Measurements from ENCODE around the gene VSTM2L.

VSTM2L gene

DNA sequence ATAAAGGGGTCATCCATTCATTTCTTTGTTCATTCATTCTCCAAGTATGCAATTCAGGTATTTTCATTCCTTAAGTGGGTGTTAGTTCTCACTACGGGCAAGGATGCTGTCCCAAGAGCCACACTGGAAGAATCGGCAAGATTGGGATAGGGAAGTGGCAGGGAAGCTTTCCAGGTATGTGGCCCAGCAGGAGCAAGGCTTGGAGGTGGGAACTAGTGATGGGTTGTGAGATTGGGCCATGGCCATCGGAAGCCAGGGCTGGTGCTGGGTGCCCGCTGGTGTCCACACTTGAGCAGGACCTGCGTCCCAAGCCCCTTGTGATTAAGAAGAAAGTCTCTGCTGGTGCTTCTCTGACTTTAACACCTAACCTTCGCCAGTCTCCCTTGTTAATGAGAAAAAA is 15.1 kb downstream of the VSTM2L start:
- no peak for DNase-seq (ENCODE audit: low read depth in 2 of 2)

DNA sequence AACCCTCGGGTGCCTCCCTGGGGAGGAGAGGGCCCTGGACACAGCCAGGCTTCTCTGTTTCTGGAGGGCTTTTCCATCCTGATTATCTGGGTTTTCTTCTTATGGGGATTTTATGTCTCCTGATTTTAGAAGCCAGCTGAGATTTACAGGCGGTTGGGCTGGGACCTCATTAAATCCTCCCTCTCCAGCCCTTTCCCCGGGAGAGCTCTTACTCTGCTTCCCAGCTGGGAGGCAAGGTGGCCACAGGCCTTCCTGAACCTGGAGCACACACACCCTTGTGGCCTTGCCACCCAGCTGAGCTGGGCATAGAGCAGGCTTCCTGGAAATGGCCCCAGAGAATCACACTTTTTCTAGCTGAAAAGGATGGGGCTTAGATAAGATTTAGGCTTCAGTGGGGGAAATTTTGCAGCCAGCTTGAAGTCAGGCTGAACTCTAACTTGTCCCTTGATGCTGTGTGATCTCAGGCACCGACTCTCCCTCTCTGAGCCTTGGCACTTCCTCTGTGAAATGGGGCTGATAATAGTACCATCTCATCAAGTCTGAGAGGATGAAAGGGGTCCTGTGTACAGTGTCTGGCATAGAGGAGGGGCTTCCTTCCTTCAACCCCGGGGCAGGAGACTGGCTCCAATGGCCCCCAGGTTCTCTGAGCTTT is 16.6 kb downstream of the VSTM2L start:
- DNase-seq (ENCODE audit: low read depth in 2 of 2) = no peak

DNA sequence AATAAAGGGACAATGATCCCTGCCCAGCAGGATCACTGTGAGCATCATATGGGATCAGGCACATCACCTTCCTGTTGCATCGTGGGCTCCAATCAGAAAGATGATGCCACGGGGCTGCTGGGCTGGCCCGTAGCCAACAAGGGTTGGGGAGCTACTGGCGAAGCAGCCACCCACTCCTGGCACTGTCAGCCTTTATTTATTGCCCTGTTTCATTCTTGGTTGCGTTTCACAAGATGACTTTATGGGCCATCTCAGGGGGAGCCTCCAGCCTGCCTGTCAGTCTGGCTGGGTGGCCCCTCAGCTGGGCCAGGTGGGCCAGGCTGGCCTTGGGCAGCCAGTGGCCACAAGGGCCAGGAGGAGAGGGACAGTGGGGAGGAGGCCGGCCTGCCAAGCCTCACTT is 17.3 kb downstream of the VSTM2L start:
- peak in 1 of 2 donors; percentile 34 for DNase-seq (ENCODE audit: low read depth in 2 of 2)

DNA sequence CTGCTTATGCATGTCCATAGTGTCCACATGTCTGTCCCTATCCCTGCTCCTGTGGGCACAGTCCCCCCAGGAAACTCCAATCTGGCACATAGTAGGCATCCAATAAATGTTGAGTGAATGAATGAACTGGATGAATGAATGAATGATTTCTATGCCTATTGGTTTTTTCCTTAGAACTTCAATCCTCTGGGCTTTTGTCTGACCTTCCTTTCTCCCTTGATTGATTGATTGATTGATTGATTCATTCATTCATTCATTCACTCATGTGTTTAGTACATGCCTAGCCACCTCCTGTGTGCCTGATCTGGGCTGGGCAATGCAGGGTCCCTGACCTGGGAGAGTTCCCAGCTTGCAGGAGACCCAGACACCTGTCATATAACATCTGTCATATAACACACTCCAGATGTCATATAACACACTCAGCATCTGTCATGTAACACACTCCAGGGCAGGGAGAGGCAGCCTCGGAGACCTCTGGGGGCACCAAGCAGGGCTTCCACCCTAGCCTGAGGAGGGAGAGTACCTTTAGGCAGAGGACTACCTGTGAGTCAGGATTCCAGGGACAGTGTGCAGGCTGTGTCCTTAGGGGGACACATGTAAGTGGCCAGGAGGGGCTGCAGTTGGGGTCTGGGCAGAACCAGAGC is 17.9 kb downstream of the VSTM2L start:
- DNase-seq (ENCODE audit: low read depth in 2 of 2) = no peak

DNA sequence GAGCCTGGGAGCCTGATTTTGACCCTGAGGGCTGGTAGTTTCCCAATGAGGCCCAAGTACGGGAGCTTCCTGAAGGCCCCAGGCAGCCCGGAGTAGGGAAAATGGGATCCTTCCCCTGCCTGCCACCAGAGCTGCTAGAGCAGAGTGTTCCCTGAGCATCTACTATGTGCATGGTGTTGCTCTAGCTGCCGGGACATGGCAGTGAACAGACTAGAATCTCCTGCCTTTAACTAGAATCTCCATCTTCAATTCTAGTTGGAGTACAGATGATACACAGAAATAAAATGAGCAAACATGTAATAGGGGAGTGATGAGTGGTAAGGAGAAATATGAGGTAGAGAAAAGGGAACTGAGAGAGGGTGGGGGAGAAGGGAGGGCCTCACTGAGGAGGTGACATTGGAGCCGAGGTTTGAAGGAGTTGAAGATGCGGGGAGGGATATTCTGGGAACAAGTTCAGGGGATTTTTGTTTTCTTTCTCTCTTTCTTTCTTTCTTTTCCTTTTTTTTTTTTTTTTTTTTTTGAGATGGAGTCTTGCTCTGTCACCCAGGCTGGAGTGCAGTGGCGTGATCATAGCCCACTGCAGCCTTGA is 18.5 kb downstream of the VSTM2L start:
- DNase-seq (ENCODE audit: low read depth in 2 of 2) = no peak

DNA sequence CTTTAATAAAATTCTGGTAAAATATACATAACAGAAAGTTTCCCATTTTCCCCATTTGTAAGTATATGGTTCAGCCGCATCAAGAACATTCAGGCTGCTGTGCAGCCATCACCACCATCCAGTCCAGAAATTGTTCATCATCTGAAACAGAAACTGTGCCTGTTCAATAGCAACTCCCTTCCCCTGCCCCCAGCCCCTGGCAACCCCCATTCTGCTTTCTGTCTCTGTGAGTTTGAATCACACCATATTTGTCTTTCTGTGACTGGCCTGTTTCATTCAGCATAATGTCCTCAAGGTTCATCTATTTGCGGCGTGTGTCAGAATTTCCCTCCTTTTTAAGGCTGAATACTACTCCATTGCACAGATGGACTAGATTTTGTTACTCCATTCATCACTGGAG is 19.1 kb downstream of the VSTM2L start:
- DNase-seq (ENCODE audit: low read depth in 2 of 2) = peak in 1 of 2 donors; percentile 61

DNA sequence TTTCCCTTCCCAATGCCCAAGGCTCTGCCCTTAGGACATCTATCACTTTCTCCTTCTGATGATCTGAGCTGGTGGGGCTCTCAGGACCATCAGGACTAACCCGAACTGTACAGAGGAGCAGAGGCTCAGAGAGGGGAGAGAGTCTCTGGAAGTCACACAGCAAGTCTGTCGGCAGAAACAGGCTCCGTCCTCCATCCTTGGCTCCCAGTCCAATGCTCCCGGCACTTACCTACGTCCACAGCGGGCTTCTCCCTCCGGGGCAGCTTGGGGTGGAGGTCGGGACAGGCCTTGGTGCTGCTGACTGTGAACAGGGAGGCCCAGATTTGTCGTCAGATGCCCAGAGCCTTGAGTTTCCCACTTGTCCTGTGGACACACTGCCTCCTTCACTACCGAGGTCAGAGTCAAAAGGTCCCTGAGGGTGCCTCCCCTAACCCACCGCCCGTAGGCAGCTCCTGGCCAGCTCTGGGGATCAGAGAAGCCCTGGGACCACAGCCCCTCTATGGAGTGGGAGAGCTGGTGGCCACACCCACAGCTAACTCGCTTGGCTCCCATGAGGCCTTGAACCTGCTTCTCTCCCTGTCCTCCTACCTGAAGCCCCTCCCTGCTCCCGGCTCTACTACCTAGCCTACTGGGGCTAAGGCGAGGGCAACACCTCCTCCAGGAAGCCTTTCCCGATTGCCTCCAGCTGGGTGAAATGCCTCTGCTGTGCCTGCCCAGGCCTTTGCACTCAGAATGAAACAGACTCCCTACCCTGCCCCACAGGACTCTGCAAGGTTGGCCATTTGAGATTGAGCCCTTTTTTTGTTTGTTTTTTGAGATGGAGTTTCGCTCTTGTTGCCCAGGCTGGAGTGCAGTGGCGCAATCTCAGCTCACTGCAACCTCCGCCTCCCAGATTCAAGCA is 22.6 kb downstream of the VSTM2L start:
- no peak for DNase-seq (ENCODE audit: low read depth in 2 of 2)

DNA sequence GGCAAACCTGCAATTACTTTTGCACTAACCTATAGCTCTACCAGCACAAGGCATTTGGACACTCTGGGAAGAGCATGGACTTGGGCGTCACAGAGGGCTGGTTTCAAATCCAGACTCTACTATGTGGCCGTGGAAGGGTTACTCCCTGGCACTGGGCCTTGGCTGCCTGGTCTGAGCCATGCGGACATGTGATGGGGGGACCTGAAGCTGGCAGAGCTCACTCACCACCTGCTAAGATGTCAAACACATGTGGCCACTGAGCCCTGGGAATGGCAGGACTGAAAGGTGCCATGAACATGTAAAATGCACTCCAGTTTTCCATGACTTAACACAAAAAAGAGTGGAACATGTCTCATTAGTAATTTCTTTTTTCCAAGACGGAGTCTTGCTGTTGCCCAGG is 23.7 kb downstream of the VSTM2L start:
- DNase-seq (ENCODE audit: low read depth in 2 of 2) = no peak

DNA sequence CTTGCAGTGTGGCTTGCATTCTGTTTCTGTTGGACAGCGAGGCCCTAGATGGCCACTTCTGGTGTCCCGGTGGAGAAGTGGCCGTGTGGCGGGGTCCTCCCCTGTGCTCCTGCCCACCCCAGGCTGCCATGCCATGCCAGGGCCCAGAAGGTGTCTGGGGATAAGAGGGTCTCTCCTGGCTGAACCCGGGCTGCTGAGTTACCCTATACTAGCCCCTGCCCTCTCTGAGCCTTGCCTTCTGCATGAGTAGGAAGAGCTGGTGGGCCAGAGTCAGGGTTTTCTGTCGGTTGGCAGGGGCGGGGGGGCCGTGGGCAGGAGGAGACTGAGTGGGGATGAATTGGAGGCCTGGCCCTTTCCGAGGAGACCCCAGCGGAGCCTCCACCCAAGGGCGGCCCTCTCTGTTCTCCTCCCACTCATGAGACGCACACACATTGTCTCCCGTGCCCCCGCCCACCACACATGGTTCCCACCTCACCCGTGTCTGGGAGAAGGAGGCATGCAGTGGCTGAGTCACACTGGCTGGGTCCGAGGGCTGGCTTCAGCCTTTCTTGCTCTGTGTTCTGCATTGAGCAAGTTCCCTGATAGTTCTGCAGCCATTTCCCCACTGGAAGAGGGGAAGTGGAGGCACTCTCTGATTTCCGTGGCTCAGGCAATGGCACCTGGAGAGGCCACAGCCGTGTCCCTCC is 24.6 kb downstream of the VSTM2L start:
- no peak for DNase-seq (ENCODE audit: low read depth in 2 of 2)

DNA sequence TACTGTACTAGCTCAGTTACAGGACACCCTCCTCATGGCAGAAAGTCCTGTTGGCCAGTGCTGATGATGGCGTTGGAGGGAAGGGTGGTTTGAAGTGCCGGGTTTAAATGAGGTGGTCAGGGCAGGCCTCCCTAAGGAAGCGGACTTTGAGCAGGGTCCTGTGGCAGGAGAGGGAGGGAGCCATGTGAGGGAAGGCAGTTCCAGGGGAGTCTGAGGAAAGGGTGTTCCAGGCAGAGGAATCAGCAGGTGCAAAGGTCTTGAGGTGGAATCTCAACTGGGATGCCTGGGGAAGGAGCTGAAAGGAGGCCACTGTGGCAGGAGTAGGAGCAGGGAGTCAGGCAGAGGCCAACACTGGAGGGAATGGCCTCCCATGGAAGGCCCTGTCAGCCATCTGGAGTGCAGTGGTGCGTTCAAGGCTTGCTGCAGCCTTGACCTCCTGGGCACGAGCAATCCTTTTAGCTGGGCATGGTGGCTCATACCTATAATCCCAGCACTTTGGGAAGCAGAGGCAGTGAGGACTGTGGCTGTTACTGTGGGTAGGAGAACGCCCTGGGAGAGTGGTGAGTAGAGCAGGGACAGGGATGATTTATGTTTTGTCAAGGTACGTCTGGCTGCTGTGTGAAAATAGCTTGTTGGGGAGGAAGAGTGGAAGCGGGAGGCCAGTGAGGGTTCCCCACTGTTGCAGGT is 26.2 kb downstream of the VSTM2L start:
- DNase-seq (ENCODE audit: low read depth in 2 of 2) = no peak

DNA sequence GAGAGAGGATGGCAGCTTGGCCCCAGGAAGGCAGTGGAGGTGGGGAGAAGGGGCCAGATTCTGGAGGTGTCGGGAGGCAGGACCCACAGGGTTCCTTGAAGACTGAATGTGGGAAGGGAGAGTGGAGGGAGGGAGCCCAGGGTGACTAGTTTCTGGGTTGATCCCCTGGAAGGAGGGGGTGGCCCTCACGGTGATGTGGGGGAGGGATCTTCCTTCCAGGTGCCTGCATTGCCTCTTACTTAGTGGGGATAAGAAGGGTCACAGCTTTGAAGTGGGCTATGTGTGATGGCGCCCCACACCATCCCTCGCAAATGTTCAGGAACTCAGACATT is 26.7 kb downstream of the VSTM2L start:
- no peak for DNase-seq (ENCODE audit: low read depth in 2 of 2)

DNA sequence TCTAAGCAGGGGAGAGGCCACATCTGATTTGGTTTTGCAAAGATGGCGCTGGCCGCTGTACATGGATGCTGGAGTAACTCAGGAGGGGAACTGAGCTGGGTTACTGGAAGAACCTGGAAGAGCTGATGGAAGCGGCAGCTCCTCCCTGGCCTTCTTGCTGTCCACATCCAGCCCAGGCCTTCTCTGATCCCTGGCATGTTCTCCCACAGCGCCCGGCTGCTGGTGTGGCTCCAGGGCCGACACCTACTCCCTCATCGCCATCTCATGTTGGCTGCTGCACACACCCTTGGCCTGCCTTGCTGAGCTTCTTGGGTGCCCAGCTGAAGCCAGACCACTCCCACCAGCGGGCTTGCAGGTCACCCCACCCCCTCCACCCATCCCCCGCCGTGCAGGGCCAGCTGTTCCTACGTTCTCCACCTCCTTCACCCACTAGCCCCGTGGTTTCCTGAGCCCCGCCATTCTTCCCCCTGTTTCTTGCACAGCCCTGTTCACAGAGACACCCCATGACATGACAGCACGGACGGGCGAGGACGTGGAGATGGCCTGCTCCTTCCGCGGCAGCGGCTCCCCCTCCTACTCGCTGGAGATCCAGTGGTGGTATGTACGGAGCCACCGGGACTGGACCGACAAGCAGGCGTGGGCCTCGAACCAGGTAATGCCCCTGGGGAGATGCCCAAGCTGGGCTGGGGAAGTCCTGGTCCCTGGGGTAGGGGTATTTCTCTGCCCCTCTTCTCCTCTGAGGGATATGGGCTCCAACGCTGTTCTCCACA is 28.4 kb downstream of the VSTM2L start:
- no peak for DNase-seq (ENCODE audit: low read depth in 2 of 2)

DNA sequence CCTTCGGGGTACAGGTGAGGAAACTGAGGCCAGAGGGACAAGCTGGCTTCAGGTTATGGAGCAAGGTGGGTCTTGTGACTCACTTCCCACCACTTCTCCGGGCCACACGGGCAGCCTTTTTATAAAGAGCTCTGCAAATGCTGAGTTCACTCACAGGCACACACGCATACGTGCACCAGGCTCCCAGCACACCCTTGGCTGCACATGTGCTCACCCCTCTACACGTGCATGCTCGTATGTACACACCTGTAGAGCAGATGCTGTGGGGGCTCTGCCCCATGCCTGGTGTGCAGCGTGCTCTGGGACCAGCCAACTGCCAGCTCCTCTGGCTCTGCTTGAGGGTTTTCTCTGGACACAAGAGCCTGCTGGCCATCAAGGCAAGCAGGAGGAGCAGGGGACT is 29.1 kb downstream of the VSTM2L start:
- no peak for DNase-seq (ENCODE audit: low read depth in 2 of 2)

DNA sequence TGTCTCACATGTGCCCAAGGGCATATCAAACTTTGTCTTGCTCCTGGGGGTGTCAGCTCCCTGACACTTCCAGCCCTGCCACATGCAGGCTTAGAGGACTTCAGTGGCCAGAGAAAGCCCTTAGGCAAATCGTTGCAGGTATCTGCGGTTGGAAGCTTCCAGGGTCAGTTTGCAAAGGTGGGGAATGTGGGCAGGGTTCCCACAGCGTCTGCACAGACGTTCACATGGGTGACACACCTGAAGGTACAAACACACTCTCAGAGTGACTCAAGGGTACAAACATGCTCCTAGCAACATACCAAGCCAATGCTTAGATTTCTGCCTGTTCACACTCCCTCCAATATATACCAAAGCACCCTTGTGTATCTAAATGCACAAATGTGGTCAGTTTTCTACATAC is 30.0 kb downstream of the VSTM2L start:
- no peak for DNase-seq (ENCODE audit: low read depth in 2 of 2)

DNA sequence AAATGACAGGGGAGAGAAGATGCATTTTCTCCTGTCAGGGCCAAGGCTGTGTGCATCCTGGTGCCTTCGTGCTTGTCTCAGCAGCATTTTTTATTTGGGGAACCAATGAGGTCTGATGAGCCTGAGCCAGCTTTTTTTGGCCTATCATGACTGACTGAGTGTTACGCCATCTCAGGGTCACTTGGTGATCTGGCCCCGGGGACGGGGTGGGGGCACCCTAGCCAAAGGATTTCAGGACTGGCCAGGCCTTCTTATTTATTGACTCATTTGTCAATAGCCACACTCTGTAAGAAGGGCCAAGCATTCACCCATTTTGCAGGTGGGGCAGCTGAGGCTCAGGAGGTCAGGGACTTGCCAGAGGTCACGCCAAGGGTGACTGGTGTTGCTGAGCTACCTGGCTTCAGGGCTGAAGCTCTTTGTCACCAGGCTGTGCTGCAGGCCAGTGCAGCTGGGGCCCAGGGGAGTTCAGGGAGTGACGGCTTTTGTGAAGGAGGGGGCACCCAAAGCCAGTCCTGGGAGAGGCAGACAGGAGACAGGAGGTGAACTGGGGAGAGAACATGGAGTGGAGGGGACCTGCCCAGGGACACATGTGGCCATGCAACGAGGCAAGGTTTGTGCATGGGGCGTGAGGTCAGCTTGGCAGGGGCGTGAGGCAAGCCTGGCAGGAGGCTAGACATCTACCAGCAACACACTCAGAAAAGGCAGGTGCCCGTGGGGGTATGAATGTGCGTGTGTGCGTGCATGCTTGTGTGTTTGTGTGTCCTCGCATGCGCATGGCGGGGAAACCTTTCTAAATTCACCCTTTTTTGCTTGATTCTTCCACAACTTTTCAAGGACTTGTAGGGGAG is 31.1 kb downstream of the VSTM2L start:
- DNase-seq (ENCODE audit: low read depth in 2 of 2) = no peak

DNA sequence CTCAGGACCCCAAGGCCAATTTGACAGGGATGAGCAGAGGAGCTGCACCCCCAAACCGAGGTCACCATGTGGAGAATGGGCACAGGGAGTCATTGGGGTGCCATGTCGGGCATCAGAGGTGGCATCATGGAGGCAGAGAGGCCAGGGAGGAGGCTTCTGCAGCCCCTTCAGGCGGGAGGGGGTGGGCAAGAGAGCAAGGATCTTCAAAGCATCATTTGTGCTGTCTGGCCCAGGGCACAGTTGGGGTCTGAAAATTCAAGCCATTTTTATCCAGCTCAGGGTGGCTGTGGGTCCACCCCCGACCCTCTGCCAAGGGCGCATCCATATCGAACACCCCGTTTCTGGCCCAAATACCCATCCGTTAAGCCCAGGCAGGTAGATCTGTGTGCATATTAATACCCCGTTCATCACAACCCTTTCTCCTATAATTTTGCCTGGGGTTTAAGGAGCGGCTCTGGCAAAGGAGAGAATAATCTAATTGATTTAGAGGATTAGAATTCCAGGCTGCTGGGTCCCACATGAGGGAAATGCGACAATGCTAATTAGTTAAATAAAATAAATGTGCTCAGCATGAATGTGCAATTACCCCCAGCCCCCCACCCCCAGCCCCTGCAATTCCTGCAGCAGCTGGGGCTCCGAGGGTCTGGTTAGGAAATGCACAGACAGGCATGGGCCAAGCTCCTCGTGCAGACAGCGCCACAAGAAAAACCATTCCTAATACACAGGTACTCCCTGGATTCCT is 31.9 kb downstream of the VSTM2L start:
- no peak for DNase-seq (ENCODE audit: low read depth in 2 of 2)

DNA sequence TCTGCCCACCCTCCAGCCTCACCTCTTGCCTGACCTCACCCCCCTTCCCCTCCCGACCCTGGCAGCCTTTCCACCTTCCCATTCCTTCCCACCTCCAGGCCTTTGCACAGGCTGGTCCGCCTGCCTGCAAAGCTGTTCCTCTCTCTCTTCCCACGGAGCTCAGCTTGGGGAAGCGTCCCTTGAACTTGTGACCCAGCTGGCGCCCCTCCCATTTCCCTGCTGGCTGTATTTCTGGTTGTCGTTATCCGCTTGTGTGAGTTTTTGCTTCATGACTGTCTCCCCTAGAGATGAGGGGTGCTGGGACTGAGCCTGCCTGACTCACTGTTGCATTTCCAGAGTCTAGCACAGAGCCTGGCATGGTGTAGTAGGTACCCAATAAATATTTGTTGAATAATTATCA is 32.5 kb downstream of the VSTM2L start:
- DNase-seq (ENCODE audit: low read depth in 2 of 2) = no peak

DNA sequence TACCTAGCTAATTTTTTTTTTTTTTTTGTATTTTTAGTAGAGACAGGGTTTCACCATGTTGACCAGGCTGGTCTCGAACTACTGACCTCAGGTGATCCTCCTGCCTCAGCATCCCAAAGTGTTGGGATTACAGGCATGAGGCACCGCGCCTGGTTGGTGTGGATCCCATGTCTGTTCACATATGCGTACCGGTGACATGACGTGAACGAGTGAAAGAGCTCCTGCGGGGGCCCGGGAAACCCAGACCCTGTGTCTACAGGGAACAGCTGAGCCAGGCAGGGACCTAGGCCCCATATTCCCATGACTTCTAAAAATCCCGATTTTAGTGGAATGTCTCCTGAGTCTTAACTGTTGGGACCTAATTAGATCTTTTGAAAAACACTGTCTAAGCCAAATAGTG is 33.1 kb downstream of the VSTM2L start:
- DNase-seq (ENCODE audit: low read depth in 2 of 2) = no peak

DNA sequence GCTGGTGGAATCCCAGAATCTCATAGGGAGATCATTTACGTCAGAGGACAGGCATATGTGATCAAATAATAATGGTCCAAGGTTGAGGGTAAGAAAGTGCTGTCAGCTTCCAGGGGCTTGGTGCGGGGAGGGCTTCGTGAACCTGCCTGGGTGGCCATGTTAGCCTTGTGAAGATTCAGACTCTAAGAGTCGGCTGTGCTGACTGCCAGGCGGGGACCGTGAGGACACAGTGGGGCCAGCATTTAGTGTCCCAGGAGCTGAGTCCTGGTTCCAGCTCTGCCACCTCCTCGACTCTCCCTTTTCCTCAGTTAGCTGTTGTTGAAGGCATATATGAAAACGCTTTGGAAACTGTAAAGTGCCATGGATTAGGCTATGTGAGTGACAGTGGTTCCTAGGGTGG is 33.5 kb downstream of the VSTM2L start:
- DNase-seq (ENCODE audit: low read depth in 2 of 2) = no peak

Measured in stimulated activated CD4-positive, alpha-beta T cell treated with anti-CD3 and anti-CD28 coated beads, Interleukin-4, amount 100 ng/mL, for 48 hours (primary cell).